ENCODE measurements around the gene KCNH4. TPM values are rescaled to one million over a fixed set of nuclear protein-coding genes. Genes with fewer than 3 reads are reported as not detected.
A peak's percentile ranks its signal among the peaks of the same experiment; 100 is the strongest.

The KCNH4 gene
- total and polyA plus RNA-seq, 9 of the 15 experiments (the other 6 are each of a cell fraction or from before 2014, with no cell fraction given): 0.10 to 1.8 (median 0.50) TPM

- TF ChIP-seq, protein P1, sequence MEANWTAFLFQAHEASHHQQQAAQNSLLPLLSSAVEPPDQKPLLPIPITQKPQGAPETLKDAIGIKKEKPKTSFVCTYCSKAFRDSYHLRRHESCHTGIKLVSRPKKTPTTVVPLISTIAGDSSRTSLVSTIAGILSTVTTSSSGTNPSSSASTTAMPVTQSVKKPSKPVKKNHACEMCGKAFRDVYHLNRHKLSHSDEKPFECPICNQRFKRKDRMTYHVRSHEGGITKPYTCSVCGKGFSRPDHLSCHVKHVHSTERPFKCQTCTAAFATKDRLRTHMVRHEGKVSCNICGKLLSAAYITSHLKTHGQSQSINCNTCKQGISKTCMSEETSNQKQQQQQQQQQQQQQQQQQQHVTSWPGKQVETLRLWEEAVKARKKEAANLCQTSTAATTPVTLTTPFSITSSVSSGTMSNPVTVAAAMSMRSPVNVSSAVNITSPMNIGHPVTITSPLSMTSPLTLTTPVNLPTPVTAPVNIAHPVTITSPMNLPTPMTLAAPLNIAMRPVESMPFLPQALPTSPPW (CRISPR knock-in tag; IDR thresholded peaks at IDR 0.05): peak; percentile 66
- no peak for TF ChIP-seq WHSC1 (IDR thresholded peaks at IDR 0.05; ENCODE audit: low read length)
- TF ChIP-seq ZFP1 (CRISPR knock-in tag; IDR thresholded peaks at IDR 0.05): no peak
- TF ChIP-seq ETV5 (CRISPR knock-in tag; IDR thresholded peaks at IDR 0.05; ENCODE audit: low read depth): no peak
- TF ChIP-seq MIER1 (IDR thresholded peaks at IDR 0.05; ENCODE audit: low read depth): no peak
- no peak for TF ChIP-seq FOXJ3 (CRISPR knock-in tag; IDR thresholded peaks at IDR 0.05)
- TF ChIP-seq, protein P2, sequence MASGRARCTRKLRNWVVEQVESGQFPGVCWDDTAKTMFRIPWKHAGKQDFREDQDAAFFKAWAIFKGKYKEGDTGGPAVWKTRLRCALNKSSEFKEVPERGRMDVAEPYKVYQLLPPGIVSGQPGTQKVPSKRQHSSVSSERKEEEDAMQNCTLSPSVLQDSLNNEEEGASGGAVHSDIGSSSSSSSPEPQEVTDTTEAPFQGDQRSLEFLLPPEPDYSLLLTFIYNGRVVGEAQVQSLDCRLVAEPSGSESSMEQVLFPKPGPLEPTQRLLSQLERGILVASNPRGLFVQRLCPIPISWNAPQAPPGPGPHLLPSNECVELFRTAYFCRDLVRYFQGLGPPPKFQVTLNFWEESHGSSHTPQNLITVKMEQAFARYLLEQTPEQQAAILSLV (tag; IDR thresholded peaks at IDR 0.05): 0 out of 2 replicates have a peak, but pooled peaks have one; percentile 44
- TF ChIP-seq, protein P3, sequence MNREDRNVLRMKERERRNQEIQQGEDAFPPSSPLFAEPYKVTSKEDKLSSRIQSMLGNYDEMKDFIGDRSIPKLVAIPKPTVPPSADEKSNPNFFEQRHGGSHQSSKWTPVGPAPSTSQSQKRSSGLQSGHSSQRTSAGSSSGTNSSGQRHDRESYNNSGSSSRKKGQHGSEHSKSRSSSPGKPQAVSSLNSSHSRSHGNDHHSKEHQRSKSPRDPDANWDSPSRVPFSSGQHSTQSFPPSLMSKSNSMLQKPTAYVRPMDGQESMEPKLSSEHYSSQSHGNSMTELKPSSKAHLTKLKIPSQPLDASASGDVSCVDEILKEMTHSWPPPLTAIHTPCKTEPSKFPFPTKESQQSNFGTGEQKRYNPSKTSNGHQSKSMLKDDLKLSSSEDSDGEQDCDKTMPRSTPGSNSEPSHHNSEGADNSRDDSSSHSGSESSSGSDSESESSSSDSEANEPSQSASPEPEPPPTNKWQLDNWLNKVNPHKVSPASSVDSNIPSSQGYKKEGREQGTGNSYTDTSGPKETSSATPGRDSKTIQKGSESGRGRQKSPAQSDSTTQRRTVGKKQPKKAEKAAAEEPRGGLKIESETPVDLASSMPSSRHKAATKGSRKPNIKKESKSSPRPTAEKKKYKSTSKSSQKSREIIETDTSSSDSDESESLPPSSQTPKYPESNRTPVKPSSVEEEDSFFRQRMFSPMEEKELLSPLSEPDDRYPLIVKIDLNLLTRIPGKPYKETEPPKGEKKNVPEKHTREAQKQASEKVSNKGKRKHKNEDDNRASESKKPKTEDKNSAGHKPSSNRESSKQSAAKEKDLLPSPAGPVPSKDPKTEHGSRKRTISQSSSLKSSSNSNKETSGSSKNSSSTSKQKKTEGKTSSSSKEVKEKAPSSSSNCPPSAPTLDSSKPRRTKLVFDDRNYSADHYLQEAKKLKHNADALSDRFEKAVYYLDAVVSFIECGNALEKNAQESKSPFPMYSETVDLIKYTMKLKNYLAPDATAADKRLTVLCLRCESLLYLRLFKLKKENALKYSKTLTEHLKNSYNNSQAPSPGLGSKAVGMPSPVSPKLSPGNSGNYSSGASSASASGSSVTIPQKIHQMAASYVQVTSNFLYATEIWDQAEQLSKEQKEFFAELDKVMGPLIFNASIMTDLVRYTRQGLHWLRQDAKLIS (CRISPR knock-in tag; IDR thresholded peaks at IDR 0.05): no peak
- TF ChIP-seq ZNF77 (CRISPR knock-in tag; IDR thresholded peaks at IDR 0.05): no peak
- no peak for TF ChIP-seq SIRT6 (IDR thresholded peaks at IDR 0.05; ENCODE audit: low read depth, low read length)
- no peak for TF ChIP-seq ZNF639 (CRISPR knock-in tag; conservative IDR thresholded peaks at IDR 0.05 in 1 of 2, IDR thresholded peaks at IDR 0.05 in 1 of 2)
- TF ChIP-seq ILF3 (IDR thresholded peaks at IDR 0.05; ENCODE audit: borderline replicate concordance): no peak
- TF ChIP-seq CHD2 (IDR thresholded peaks at IDR 0.05; ENCODE audit: low read depth, low read length): no peak
- peak; percentile 46 for TF ChIP-seq CXXC5 (CRISPR knock-in tag; IDR thresholded peaks at IDR 0.05)
- TF ChIP-seq NFE2 (IDR thresholded peaks at IDR 0.05; ENCODE audit: low read depth): peak; percentile 76; the same call in 1 of the 2 replicates
- TF ChIP-seq TGIF2 (CRISPR knock-in tag; IDR thresholded peaks at IDR 0.05): no peak
- TF ChIP-seq ZNF316 (IDR thresholded peaks at IDR 0.05): peak; percentile 51
- no peak for TF ChIP-seq BRF2 (IDR thresholded peaks at IDR 0.05; ENCODE audit: borderline replicate concordance, insufficient read depth, insufficient read length)
Measured at GRCh38 chr17:42107597-42108576, 73.1 kb downstream of the KCNH4 start (continued).

All from K562 (cell line).